K562 (cell line): ENCODE measurements around the gene DNAJB11. TPM values are rescaled to one million over a fixed set of nuclear protein-coding genes. Genes with fewer than 3 reads are reported as not detected.

Experiments
- ATAC-seq: fragments of 200-7000 bp; cut with Tn5 transposase; 3 replicates; pipeline ENCODE4 v1.9.1; 2020; ENCODE audit warnings: moderate library complexity
- BruUV-seq: library from RNA; stranded (reverse); fragments of 400-500 nt; replicated peaks from 2 replicates; lab custom pipeline; 2021; lab: Mats Ljungman, UMichigan
- CTCF ChIA-PET: fragments of 300-600 bp; formaldehyde crosslinking; extraction: SDS; loops from one replicate; lab custom pipeline; 2021; ENCODE audit warnings: low intra/inter-chr PET ratio; lab: Yijun Ruan, JAX
- POLR2A ChIA-PET: fragments of 300-600, 350-650 bp; sonication (Branson Sonifier 250); formaldehyde crosslinking; extraction: SDS; loops from one replicate; lab custom pipeline; 2021; ENCODE audit warnings: antibody characterized with exemption, inconsistent platforms; lab: Yijun Ruan, JAX
- DNase-seq, 4 experiments: peaks; one replicate each; pipeline versions ENCODE4 v3.0.0 to v3.0.0-alpha.2; 2011 to 2018; ENCODE audit warnings: low spot score in 3 of 4, mixed read lengths in 3 of 4; ENCODE audit errors: extremely low read depth in 1 of 4
- FAIRE-seq: peaks from 2 replicates; lab custom pipeline; 2011; peaks lifted over from hg19 to GRCh38; lab: Jason Lieb, UNC
- H2AFZ ChIP-seq: 2 replicates; pipeline ENCODE4 v1.6.0; 2011; ENCODE audit warnings: low read depth, low read length, control low read depth, inconsistent platforms
- H3K27ac ChIP-seq: fragments of 200-600 bp; 3 replicates; pipeline ENCODE4 v1.8.0; 2011; ENCODE audit warnings: low read depth, mild to moderate bottlenecking, control low read depth, inconsistent platforms, low read length, moderate library complexity, mixed read lengths; ENCODE audit errors: extremely low read depth
- H3K27me3 ChIP-seq, 2 experiments: fragments of 300-600 bp in 1 of 2; 2 replicates in 1 of 2; 3 replicates in 1 of 2; pipeline versions ENCODE4 v1.6.0 to v1.8.0; 2011; ENCODE audit warnings: inconsistent platforms in 2 of 2, low read length in 2 of 2, mild to moderate bottlenecking in 1 of 2, mixed read lengths in 1 of 2, moderate library complexity in 1 of 2; ENCODE audit not compliant: control insufficient read depth in 2 of 2, insufficient read depth in 2 of 2
- H3K36me3 ChIP-seq: fragments of 300-600 bp; 3 replicates; pipeline ENCODE4 v1.8.0; 2011; ENCODE audit warnings: mild to moderate bottlenecking, low read length, inconsistent platforms; ENCODE audit not compliant: control insufficient read depth, insufficient read depth
- H3K4me1 ChIP-seq, 2 experiments: fragments of 200-600 bp in 1 of 2; replicated peaks in 1 of 2; 2 replicates in 1 of 2; 3 replicates in 1 of 2; pipeline versions ENCODE4 v1.5.1 to v1.8.0; 2011; ENCODE audit warnings: inconsistent platforms in 2 of 2, low read length in 2 of 2, mild to moderate bottlenecking in 1 of 2, mixed read lengths in 1 of 2, moderate library complexity in 1 of 2; ENCODE audit not compliant: control insufficient read depth in 2 of 2, insufficient read depth in 2 of 2
- H3K4me2 ChIP-seq: 2 replicates; pipeline ENCODE4 v1.6.1; 2011; ENCODE audit warnings: low read length, control low read depth, inconsistent platforms, mixed read lengths; ENCODE audit not compliant: insufficient read depth
- H3K4me3 ChIP-seq: fragments of 200-600 bp; sonication (generic), shearing (Covaris generic); 2 replicates; pipeline ENCODE4 v1.5.1; 2016; ENCODE audit warnings: control low read depth, inconsistent platforms
- H3K79me2 ChIP-seq: fragments of 200-600 bp; 3 replicates; pipeline ENCODE4 v1.8.0; 2011; ENCODE audit warnings: low read length, inconsistent platforms; ENCODE audit not compliant: control insufficient read depth, insufficient read depth
- H3K9ac ChIP-seq, 2 experiments: 2 replicates each; pipeline versions ENCODE4 v1.6.0 to v1.6.1; 2011; ENCODE audit warnings: low read depth in 2 of 2, low read length in 2 of 2, control low read depth in 1 of 2, inconsistent platforms in 1 of 2, mild to moderate bottlenecking in 1 of 2, mixed read lengths in 1 of 2; ENCODE audit not compliant: insufficient read depth in 1 of 2
- H3K9me1 ChIP-seq: one replicate; pipeline ENCODE4 v1.6.0; 2011; ENCODE audit warnings: inconsistent platforms, mild to moderate bottlenecking, low read length, moderate library complexity; ENCODE audit not compliant: control insufficient read depth, insufficient read depth
- H3K9me3 ChIP-seq: replicated peaks from 2 replicates; pipeline ENCODE4 v1.5.1; 2011; ENCODE audit warnings: low read depth, low read length, inconsistent platforms; ENCODE audit not compliant: control insufficient read depth, insufficient read depth
- H4K20me1 ChIP-seq: replicated peaks from 2 replicates; pipeline ENCODE4 v1.6.1; 2011; ENCODE audit warnings: low read length, inconsistent platforms, mixed read lengths; ENCODE audit not compliant: control insufficient read depth, insufficient read depth
- ATF4 ChIP-seq: fragments of 450-650 bp; formaldehyde crosslinking; IDR thresholded peaks from 2 replicates; pipeline ENCODE4 v1.4.0; 2022; ENCODE audit warnings: mild to moderate bottlenecking, moderate library complexity
- CBX1 ChIP-seq: sonication (generic); IDR thresholded peaks from 2 replicates; pipeline ENCODE4 v1.6.1; 2016; ENCODE audit warnings: antibody characterized with exemption, low read depth, mild to moderate bottlenecking
- ESRRA ChIP-seq: fragments of 450-650 bp; IDR thresholded peaks from 2 replicates; pipeline ENCODE4 v1.6.1; 2014; ENCODE audit warnings: low read depth, mild to moderate bottlenecking, moderate library complexity, borderline replicate concordance
- HDGF ChIP-seq: fragments of 450-650 bp; IDR thresholded peaks from 2 replicates; pipeline ENCODE4 v1.6.1; 2016
- NBN ChIP-seq: fragments of 450-650 bp; IDR thresholded peaks from 2 replicates; pipeline ENCODE4 v1.6.1; 2016; ENCODE audit warnings: low read depth, mild to moderate bottlenecking
- SMC3 ChIP-seq: conservative IDR thresholded peaks from 2 replicates; pipeline ENCODE4 v1.6.1; 2011; ENCODE audit warnings: low read depth, low read length, improper control_type of control experiment; ENCODE audit not compliant: insufficient read depth
- TCF15 ChIP-seq: fragments of 250-450 bp; sonication (Bioruptor Pico); IDR thresholded peaks from 2 replicates; pipeline ENCODE4 v1.8.0; 2022; ENCODE audit warnings: moderate library complexity, mild to moderate bottlenecking, inconsistent platforms
- TGIF2 ChIP-seq: sonication (generic); formaldehyde crosslinking; IDR thresholded peaks from 2 replicates; pipeline ENCODE4 v1.8.1; 2022; ENCODE audit warnings: mild to moderate bottlenecking, missing genetic modification reagents, moderate library complexity
- WGBS: fragments of 100-300 bp; shearing (Covaris generic); methylation state at CpG from one replicate; pipeline ENCODE4 v1.1.6; 2016; ENCODE audit warnings: low coverage, mixed read lengths; ENCODE audit not compliant: insufficient coverage; ENCODE audit errors: missing lambda C conversion rate; 5-methylcytosine and 5-hydroxymethylcytosine counted together
- in situ Hi-C: fragments of 300-500 bp; cut with MboI; formaldehyde crosslinking; loops from 4 replicates; pipeline ENCODE4 v1.15.0; 2018; ENCODE audit warnings: inconsistent platforms, mixed read lengths
- intact Hi-C: fragments of 100-400 bp; cut with micrococcal nuclease; formaldehyde crosslinking; loops from 2 replicates; pipeline ENCODE4 v1.14.2; 2022
- polyA plus RNA-seq, 8 experiments: library from polyadenylated mRNA; depleted of rRNA in 4 of 8; stranded (reverse) in 5 of 8; unstranded in 3 of 8; fragments of >200 nt; fragmentation: Nextera tagmentation in 2 of 8; fragmentation: Illumina TruSeq in 1 of 8; extraction: Ambion mirVana in 2 of 8; extraction: Trizol in 1 of 8; gene quantifications; 2 replicates each; pipeline versions ENCODE4 v1.2.1 to v1.2.3, GENCODE V29; 2011 to 2014; ENCODE audit warnings: inconsistent platforms in 1 of 8, missing spikeins in 1 of 8
- total RNA-seq, 7 experiments: library from RNA; depleted of rRNA in 6 of 7; stranded (reverse); fragments of >200 nt in 6 of 7; fragmentation: Illumina TruSeq in 2 of 7; extraction: Trizol in 2 of 7; gene quantifications; 2 replicates each; pipeline versions ENCODE4 v1.2.1 to v1.2.3, GENCODE V29; 2011 to 2021; ENCODE audit warnings: low replicate concordance in 1 of 7
- TF ChIP-seq, protein P1 (sequence below): fragments of 250-450 bp; sonication (Bioruptor Pico); IDR thresholded peaks from 2 replicates; pipeline ENCODE4 v1.5.0; 2020; ENCODE audit warnings: mild to moderate bottlenecking
- TF ChIP-seq, protein P2 (sequence below): fragments of 250-450 bp; sonication (Bioruptor Pico); IDR thresholded peaks from 2 replicates; pipeline ENCODE4 v1.4.0; 2020; ENCODE audit warnings: mild to moderate bottlenecking, moderate library complexity

Gene DNAJB11
- total and polyA plus RNA-seq, 9 of the 15 experiments (the other 6 are each of a cell fraction or from before 2014, with no cell fraction given): 14.8 to 74.7 (median 63.8) TPM

- TF ChIP-seq, protein P1, sequence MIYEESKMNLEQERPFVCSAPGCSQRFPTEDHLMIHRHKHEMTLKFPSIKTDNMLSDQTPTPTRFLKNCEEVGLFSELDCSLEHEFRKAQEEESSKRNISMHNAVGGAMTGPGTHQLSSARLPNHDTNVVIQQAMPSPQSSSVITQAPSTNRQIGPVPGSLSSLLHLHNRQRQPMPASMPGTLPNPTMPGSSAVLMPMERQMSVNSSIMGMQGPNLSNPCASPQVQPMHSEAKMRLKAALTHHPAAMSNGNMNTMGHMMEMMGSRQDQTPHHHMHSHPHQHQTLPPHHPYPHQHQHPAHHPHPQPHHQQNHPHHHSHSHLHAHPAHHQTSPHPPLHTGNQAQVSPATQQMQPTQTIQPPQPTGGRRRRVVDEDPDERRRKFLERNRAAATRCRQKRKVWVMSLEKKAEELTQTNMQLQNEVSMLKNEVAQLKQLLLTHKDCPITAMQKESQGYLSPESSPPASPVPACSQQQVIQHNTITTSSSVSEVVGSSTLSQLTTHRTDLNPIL (CRISPR knock-in tag): no peak
Observed at GRCh38 chr3:186619787-186620212, 49.3 kb downstream of the DNAJB11 start (continued).

GRCh38 chr3:186620213-186621092 lies 49.9 kb downstream of the DNAJB11 start:
- BruUV-seq: no TSS peak
- H4K20me1 ChIP-seq: no peaks in the 10 kb centered on the region
- TF ChIP-seq TGIF2 (CRISPR knock-in tag) (no peak), SMC3 (no peak), TCF15 (CRISPR knock-in tag) (no peak), NBN (no peak), ATF4 (no peak), HDGF (no peak), ESRRA (no peak), CBX1 (no peak)
- TF ChIP-seq, protein P2, sequence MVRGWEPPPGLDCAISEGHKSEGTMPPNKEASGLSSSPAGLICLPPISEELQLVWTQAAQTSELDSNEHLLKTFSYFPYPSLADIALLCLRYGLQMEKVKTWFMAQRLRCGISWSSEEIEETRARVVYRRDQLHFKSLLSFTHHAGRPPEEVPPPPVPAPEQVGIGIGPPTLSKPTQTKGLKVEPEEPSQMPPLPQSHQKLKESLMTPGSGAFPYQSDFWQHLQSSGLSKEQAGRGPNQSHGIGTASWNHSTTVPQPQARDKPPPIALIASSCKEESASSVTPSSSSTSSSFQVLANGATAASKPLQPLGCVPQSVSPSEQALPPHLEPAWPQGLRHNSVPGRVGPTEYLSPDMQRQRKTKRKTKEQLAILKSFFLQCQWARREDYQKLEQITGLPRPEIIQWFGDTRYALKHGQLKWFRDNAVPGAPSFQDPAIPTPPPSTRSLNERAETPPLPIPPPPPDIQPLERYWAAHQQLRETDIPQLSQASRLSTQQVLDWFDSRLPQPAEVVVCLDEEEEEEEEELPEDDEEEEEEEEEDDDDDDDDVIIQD (CRISPR knock-in tag): no peak
- TF ChIP-seq, all 486 proteins: peak for 0
- H2AFZ ChIP-seq: peak overlapping the region; percentile 8; the same call in 1 of the 2 replicates
- intact Hi-C loops: no loop called here
- no peak overlapping the region for H3K4me3 ChIP-seq
- H3K4me1 ChIP-seq: peaks cover 3 to 10% of the 10 kb centered on the region in 2 experiments; a peak in 3 of 5 replicates
- 26% methylated on average over 15 of the region's 17 CpGs for WGBS
- H3K27ac ChIP-seq: no peak overlapping the region
- peaks cover 13 to 56% of the 10 kb centered on the region in 2 experiments; a peak in 4 of 5 replicates for H3K27me3 ChIP-seq
- no peak overlapping the region for H3K4me2 ChIP-seq
- in situ Hi-C loops: no loop called here
- no peak for ATAC-seq
- no peak for DNase-seq
- no peaks in the 10 kb centered on the region for H3K9me1 ChIP-seq
- ChIA-PET CTCF (no interaction called here), POLR2A (interaction anchor here (2.6 kb wide), 1 partner anchor 163 kb away, joined by 10 read pairs; the partner anchor contains the start of gene EIF4A2)
- H3K9ac ChIP-seq: no peak overlapping the region
- 0 out of 2 replicates have a peak, but pooled peaks cover 1% of the 10 kb centered on the region for H3K9me3 ChIP-seq
- no peak for FAIRE-seq
- no peaks in the 10 kb centered on the region for H3K36me3 ChIP-seq
- no peaks in the 10 kb centered on the region for H3K79me2 ChIP-seq
